Stimulated activated CD4-positive, alpha-beta T cell treated with anti-CD3 and anti-CD28 coated beads, Interleukin-4, amount 100 ng/mL, for 1 hour (primary cell): Measurements from ENCODE around the gene MARK3.
"Not testable (repeated sequence)": the region's sequence is repeated elsewhere in the genome, so short reads cannot be mapped to it uniquely, and the experiment has no call there.

Experiments
- DNase-seq: peaks from one replicate; pipeline ENCODE4 v3.0.0-alpha.2; 2020

MARK3 gene

DNA sequence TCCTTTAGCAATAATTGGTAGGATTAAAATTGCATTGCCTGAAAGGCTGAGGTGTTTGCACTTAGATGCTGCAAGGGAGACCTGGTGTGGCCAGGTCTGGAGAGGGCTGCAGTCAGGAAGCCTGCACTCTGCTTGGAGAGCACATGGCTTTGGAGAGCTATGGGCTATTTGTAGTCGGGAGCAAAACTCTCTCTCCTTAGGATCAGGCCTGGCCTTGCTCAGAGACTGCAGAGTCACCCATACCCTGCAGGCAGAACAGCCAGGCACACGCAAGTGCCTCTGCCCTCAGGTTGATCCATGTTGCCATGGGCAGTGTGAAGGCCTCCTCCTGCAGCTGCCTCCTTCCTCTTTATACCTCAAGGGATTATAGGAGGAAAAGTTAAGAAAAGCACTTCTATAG, 110.6 kb downstream of the MARK3 start:
- no peak for DNase-seq

DNA sequence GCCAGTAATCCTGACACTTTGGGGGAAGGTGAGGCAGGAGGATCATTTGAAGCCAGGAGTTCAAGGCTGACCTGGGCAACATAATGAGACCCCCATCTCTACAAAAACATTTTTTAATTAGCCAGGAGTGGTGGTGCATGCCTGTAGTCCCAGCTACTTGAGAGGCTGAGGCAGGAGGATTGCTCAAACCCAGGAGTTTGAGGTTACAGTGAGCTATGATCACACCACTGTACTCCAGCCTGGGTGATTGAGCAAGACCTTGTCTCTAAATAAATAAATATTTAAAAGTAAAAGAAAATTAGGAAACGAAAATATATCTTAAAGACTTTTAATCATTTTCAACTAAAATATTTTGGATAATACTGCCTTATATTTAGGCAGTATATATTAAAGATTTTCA, 111.6 kb downstream of the MARK3 start:
- no peak for DNase-seq

DNA sequence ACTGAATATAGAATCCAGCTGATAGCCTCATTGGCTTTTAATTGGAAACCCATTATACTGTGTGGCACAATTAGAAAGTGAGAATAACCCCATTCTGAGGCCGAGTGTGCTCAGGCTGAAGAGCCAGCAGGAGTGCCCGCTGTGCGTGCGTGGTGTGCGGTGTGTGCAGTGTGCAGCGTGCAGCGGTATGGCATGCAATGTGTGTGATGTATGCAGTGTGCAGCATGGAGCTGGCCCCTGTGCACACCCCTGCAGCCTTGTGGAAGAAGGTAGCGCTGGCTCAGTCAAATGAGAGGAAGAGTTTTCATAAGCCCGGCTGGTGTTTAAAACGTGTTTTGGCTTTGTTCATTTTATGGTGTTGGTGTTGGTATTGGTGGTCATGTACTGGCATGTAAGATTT, 114.5 kb downstream of the MARK3 start:
- DNase-seq, result no peak

DNA sequence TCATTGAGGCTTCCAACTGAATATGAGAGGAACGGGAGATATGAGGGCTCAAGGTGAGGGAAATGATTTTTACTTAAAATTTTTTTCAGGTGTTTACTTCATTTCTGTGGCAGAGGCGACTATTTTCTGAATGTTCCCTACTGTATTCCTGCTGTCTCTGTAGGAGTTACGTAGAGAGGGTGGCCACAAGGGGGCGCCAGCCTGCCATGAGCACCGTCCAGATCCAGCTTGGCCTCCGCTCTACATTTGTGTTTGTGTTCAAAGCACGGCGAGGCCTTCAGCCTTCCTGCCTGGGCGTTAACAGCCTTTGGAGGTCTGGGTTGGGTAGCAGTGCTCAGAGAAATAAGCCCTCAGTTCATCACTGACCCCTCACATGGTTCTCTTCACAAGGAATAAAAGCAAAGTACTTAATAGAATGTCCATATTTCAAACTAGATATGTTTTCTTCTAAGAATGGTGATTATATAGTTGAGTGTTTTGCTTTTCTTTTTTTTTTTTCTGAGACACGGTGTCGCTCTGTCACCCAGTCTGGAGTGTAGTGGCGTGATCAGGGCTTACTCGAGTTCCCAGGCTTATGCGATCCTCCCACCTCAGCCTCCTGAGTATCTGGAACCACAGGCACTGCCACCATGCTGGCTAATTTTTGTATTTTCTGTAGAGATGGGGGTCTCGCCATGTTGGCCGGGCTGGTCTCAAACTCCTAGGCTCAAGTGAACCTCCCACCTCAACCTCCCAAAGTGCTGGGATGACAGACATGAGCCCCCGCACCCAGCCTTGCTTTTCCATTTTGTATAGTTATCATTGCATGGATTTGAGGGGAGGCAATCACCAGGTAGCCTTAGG, 115.2 kb downstream of the MARK3 start:
- DNase-seq, result peak; percentile 83

DNA sequence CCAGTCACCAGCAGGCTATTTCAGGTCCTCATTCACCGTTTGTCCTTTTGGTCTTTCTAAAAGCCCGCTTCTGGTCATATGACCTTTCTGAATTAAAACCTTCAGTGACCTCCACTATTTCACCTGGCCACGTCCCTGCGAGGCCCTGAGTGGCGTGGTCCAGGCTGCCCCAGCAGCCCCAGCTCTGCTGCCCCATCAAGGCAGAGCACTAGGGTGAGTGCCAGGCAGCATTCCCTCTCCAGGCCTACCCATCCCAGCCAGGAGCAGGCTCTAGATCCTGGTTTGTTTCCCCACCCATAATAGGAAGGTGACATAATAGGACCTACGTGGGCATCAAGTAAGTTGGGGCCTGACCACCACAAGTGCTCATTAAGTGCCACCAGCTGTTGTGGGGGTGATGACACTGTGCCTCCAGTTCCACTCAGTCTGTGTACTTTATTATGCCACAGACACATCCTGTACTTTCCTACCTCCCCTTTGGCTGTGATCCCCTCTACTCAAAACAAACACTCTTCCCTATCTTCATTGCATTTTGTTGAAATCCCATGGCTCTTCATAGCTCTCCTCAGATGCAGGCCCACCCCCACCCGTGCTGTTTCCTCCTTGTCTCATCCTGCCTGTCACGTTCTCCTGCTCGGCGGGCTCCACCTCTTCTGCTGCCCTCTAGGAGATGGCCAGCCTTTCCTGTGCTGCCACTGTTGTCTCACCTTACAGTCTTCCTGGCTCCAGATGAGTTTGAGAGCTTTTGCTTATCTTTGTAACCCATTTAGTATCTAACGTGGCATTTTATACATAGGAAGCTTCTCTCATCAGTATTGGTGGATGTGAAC, 116.0 kb downstream of the MARK3 start:
- no peak for DNase-seq

DNA sequence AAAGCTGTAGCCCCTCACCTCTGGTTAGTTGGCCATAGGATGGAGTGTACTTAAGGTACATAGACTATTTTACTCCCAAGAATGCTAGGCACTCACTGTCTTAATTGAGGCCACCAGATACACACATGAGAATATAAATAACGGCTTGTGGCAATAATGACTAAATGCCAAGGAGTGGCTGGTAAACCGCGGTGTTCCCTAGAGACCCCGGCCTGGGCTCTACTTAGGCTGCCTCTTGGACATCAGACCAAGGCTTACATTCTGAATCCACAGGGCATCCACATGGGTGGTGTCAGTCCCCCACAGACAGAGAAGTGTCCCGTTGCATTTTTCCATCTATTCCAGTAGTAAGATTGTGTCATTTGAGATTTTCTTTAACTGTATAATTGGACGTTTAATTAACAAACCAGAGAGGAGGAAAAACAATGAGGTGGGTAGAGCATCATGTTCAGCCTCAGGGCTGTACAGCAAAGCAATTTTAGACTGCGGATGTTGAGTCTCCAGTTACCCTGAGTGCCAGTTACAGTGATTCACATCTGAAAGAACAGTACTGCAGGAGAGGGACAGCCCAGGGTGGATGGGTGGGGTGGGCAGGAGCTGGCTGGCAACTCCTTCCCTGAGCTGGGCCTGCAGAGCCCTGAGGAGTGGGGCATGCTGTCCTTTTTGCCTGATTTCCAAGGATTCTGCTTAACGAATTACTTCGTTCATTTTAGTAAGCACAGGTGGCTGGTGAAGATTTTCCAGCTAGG, 116.9 kb downstream of the MARK3 start:
- no peak for DNase-seq

DNA sequence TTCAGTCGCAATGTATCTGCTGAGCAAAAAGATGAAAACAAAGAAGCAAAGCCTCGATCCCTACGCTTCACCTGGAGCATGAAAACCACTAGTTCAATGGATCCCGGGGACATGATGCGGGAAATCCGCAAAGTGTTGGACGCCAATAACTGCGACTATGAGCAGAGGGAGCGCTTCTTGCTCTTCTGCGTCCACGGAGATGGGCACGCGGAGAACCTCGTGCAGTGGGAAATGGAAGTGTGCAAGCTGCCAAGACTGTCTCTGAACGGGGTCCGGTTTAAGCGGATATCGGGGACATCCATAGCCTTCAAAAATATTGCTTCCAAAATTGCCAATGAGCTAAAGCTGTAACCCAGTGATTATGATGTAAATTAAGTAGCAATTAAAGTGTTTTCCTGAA, 117.7 kb downstream of the MARK3 start:
- no peak for DNase-seq

DNA sequence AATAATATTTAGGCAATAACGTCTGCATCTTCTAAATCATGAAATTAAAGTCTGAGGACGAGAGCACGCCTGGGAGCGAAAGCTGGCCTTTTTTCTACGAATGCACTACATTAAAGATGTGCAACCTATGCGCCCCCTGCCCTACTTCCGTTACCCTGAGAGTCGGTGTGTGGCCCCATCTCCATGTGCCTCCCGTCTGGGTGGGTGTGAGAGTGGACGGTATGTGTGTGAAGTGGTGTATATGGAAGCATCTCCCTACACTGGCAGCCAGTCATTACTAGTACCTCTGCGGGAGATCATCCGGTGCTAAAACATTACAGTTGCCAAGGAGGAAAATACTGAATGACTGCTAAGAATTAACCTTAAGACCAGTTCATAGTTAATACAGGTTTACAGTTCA, 118.1 kb downstream of the MARK3 start:
- DNase-seq, result no peak

DNA sequence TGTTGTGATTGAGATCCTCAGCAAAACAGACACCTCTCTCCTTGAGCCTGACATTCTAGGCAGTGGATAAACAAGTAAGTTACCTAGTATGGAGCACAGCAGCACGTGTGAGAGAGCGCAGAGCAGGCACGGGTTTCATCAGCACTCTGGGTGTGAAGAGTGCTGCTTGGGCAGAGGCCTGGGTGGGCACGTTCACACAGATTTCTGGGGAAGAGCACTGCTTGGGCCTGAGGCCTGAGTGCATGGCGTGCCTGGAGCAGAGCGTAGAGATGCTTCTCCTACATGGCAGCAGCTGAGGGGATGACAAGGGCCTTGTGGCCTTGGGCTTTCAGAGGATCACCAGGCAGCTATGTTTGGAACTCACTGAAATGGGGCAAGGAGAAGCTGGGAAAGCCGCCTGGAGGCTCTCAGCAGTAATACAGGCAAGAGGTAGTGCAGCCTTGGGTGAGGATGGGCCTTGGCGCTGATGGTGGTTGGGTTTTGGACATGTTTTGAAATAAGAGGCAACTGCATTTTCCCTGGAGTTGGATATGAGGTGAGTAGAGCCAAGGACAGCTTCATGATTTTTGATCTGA, 119.9 kb downstream of the MARK3 start:
- no peak for DNase-seq

DNA sequence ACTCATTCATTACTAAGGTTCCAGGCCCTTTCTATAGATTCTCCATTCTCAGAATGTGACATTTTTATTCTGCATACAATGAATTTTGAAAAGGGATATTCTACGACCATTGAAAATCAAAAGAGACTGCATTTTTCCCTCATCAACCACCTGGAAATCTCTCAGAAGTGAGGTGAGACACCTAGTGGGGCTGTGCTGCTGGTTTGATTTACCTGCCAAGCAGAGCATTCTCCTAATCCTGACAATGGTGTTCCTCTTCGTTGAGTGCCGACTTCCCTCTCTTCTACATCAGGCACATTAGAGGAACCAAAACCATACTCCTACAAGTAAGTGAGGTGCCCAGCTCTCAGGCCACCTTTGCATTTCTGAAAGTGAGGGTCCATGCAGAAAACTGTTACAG, 122.5 kb downstream of the MARK3 start:
- no peak for DNase-seq

DNA sequence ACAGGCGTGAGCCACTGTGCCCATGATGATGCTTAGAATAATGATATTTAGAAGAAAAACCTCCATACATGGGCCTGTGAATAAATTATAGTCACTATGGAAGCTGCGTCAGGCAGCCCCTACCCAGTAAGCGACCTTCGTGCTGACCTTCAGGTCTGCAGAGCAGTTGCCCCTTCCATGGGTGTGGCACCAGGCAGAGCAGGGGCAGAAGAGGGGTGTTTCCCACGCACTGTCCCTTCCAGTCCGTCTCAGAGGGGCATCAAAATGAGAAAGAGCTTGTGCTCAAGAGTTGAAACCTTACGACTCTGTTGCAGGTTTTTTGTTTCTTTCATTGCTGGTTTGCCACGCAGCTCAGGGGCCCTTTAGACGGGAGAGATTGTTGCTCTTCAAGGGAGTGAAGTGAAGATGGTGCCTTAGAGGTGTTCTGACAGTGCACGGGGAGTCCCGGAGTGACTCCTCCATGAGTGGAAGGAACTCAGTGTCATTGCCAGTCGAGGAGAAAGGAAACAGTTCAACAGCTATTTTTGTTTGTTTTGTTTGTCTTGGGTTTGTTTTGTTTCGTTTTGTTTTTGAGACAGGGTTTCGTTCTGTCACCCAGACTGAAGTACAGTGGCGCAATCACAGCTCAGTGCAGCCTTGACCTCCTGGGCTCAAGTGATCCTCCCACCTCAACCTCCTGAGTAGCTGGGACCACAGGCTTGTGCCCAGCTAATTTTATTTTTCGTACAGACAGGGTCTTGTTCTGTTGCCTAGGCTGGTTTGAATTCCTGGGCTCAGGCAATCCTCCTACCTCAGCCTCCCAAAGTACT, 123.5 kb downstream of the MARK3 start:
- DNase-seq, result no peak

DNA sequence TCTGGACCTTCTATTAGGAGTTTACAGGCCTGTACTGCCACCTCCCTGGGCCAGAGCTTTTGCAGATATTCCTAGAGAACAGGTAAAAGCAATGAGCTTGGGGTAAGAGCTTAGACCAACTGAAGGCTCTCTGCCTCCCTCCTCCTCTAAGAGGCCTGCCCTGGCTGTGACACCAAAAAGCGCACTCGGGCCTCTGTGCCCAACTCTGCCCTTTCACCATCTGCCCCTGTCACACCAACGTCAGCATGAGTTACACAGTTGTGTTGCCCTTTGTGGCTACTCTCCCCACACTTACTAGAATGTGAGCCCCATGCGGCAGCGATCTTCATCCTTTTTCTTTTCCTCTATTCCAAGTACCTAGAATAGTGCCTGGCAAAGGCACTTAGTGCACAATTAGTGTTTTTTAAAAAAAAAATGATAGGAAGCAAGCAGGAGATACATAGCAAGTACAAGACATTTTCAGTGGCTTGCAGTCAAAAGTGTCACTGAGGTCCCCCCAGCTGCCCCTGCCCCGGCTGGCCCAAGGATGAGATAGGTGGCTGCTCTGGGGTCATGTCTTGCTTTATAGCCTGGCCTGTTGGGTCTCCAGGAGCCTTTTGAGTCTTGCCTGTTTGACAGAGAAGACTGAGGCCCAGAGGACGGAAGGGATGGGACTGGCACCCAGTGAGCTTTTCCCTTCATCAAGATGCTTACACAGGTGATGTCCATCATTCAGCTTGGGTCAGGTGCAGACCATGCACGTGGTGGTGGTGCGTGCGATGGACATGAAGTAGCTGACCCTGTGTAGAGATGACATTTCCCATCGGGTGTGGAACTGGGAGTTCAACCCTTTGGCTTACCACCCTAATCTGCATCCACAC, 124.9 kb downstream of the MARK3 start:
- DNase-seq, result no peak

DNA sequence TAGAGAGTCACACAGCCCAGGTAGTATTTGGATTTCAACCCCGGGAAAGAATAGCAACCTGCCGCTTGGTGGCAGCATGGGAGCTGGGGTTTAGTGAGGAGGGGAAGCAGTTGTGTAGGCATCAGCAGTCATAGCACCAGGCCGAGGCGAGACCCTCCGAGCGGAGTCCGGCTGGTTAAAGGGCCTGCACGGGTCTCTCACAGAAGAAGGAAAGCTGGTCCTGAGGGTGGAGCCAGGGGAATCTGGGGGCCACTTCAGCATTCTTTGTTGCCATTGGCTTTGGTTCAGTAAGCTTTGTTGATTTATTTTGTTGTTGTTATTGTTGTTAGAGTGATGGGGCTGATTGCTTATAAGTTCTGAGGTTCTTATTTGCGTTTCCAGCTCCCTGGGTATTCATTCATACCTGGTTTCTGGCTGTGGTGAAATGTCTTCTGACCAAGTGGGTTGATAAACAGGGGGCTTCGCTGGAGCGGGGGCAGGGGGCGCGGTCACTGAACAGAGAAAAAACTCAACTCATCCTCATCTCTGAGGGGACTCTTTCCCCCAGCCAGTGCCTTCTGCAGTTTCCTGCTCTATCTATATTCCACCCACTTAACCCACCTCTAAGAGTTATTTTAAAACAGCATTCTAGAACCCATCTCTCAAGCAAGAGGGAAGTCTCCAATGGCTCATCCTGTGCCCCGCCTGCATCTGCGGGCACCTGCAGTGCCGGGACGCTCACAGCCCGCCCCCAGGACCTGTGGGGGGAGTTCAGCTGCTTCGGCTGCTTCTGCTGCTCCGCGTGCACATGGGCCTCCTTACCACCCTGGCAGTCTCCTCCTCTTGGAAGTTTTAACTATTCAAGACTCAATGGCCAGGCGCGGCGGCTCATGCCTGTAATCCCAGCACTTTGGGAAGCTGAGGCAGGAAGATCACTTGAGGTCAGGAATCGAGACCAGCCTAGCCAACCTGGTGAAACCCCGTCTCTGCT, 125.8 kb downstream of the MARK3 start:
- no peak for DNase-seq

DNA sequence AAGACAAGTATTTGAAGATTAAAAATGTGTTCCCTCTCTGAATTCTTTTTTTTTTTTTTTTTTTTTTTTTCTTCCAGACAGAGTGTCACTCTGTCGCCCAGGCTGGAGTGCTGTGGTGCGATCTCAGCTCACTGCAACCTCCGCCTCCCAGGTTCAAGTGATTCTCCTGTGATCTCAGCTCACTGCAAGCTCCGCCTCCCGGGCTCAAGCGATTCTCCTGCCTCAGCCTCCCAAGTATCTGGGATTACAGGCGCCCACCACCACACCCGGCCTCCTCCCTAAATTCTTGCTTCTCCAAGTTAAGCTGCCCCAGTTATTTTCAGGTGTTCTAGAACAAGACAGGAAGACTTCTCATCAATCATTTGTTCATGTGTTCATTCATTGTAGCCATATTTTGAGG, 127.0 kb downstream of the MARK3 start:
- DNase-seq, result not testable (repeated sequence)

DNA sequence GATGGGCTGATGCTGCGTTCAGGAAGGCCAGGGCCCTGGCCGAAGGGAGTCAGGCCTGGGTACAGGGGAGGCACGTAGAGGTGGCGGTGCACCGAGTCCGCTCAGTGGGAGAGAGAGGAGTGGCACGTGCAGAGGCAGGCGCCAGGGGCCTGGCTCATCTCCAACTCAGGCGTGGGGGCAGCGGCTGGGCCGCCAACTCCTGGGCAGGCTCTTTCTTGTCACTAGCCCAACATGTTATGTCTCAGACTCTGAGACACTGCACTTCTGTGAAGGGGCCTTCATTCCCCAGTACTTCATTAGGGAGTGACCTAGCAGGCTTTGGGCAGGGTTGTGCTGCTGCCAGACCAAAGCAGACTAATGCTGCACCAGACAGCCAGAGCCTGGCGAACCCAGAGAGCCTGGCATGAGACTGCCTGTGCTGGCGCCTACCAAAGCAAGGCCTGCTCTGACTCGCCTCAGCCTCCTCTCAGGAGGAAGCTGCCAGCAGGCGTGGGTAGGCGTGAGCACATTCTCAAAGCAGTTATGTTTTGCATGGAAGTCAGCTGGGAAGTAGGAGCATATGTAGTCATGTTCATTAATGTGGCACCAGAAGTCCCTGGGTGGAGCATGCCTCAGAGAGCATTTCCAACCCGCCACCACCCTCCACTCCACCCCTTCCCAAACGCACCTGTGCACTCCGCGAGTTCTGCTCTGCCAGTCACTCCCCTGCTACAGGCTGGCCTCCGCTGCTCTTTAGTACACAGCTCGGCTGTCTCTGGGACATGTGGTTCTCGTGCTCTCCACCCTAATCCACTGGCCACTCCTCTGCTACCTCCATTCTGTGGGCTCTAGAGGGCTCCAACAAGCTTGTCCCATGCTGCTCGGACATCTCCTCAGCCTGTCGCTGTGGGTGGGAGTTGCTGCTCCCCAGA, 127.7 kb downstream of the MARK3 start:
- DNase-seq, result no peak

DNA sequence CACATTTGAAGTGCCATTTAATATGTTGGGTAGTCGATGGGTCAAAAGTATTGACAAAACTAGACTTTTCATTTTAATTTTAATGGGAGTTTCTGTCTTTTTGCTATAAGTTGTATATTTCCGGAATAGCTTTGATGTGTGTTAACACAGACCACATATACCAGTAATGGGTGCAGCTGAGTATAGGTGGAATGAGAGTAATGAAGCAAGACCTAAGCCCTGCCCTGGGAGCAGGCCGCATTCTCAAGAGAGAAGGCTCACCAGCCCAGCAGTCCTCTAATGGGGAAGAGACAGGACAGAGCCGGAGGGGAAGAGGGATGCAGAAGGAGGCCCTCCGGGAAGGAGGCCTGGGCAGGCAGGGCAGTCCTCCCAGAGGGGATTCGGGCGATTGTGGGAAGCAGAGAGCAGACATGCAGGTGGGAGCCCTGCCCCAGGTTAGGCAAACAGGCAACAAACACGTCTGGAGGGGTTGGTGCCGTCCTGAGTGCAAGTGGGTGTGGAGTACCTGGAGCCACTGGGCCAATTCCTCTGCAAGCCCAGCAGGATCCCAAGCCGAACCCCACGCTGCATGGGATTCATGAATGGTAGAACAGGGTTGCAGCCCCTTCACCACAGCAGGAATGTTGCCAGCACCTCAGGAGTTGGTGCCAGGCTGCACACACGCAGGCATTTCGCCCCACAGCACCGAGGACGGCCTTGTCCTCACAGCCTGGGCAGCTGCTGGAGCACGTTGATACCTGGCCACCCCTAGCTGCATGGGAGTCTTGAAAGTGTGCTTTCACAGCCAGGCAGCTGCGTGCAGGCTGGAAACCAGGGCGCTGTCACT, 129.6 kb downstream of the MARK3 start:
- DNase-seq, result no peak

DNA sequence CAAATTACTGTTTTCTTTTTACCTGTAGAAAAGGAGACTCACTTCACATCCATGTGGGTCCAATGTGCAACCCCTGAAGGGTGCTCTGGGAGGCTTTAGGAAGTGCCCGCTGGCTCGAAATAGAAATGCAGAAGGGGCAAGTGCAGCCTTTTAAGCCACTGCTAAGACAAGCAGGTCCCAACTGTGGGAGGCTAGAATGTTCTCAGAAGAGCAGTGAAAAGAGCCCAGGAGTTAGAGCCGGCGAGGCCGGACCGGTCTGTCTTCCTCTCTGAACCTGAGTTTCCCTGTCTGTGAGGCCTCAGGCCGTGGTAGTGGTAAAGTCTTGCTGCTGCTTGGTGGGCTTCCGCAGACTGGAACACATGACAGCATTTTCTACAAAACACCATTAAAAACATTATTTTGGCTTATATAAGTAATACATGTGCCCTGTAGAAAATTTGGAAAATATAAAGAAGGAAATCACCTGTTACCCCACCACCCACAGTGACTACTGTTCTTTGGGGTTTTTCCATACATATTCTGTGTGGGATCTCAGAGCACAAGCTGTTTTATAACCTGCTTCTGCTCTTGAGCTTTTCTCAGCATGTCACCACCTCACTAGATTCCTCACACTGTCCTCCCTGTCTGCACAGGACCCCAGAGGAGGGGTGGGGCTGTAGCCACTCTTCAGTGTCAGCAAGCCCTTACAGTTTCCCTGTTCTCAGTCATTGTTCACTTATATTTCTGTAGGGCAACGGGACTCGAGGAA, 131.4 kb downstream of the MARK3 start:
- no peak for DNase-seq
